Activated T-cell treated with anti-CD3 and anti-CD28 coated beads, Interleukin-2, amount 50 U/mL, for 48 hours (primary cell): ENCODE measurements around the gene PTGR1.
"Not testable (repeated sequence)": the region's sequence is repeated elsewhere in the genome, so short reads cannot be mapped to it uniquely, and the experiment has no call there.

Experiments
- DNase-seq, 2 experiments: peaks; one replicate each; pipeline ENCODE4 v3.0.0-alpha.2; 2020

Gene PTGR1

DNA sequence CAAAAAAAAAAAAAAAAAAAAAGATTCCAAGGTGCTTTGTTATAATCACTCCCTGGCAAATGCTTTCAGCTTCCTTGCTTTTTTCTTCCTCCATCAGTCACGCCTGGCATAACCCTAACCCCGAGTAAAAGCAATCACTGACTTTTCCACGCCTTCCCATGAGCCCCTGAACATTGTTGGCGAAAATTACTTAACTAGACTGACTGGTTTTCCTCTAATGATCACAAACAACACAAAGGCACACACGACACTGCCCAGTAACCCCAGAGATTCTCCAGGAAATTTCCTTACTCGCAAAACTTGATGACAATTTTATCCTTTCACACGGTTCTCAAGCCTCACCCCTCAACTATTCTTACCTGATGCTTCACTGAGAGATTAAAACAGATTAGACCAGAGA lies 11.4 kb upstream of the PTGR1 start:
- no peak for DNase-seq

DNA sequence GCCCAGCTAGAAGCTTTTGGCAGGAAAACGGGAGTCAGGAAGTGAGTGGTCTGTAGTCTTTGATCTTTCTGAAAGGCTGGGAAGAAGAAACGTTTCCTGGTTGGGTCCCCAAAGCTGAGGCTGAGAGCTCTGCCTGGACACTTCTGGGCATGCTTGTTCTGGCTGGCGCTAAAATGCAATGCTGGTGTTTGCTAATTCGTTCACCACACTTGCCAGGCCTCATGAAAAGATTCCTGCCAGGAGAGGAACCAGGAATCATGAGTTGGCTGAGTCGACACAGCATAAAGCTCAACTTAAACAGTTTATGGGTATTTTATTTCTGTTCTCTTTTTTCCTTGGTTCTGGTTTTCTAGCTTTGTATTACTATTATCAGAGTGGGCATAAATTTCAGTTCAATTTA lies 10.7 kb upstream of the PTGR1 start:
- DNase-seq, result no peak

GRCh38 chr9:111605041-111605559 lies 5.7 kb upstream of the PTGR1 start:
- DNase-seq, result no peak

DNA sequence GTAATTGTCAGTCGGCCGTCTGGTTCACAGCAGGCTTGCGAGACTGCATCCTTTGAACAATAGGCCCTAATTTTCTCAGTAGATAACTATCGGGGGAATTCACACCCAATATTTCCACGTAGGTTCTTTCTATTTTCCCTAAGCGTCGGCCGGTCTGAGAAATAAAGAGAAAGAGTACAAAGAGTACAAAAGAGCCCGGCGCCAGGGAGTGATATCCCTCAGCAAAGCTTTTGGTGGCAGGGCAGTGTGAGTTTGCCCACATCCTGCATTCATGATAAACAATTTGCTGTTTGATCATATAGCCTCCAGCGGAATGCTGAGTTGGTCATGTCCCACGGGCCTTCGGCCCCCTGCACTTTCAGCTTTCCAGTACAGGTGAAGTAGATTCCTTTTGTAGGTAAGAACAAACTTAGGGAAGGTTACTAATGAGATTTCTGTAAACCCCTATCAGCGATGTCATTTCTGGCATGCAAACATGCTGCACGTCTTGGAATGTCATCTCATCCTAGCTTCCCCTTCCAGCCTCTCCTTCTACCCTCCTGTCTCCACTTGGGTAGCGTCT lies 4.7 kb upstream of the PTGR1 start:
- DNase-seq, result no peak

DNA sequence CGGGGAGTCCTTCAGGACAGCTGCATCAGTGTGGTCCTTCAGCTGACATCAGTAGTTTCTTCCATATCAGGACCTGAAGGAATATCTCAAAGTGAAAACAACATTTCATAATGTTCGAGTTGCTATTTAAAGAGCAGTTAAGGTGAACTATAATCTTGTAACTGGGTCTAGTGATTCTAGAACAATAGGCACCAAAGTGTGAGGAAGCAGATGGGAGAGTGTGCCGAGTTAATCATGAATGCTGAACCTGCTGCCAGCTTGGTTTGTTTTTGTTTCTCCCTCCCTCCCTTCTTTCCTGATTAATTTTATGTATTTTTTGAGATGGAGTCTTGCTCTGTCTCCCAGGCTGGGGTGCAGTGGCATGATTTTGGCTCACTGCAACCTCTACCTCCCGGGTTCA lies 3.6 kb upstream of the PTGR1 start:
- DNase-seq, result no peak

GRCh38 chr9:111601237-111602018 lies 2.0 kb upstream of the PTGR1 start:
- DNase-seq, result no peak

DNA sequence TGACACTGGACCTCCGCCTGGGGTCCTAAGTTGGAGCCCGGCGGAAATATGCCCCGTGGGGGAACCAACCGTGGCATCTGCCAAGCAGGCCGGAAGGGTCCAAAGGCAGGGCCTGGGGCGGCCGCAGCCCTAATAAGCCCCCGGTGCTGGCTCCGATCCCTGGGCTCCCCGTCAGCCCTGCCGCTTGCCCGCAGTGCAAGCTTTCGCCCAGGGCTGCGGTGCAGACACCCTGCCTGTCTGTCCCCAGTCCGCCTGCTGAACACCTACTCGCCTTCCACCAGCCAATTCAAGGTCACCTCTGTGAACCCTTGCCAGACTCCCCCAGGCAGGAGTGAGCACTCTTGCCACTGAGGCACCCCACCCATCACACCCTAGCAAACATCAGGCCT lies 502 bp upstream of the PTGR1 start:
- DNase-seq, result peak in 1 of 2 experiments; percentile 17

DNA sequence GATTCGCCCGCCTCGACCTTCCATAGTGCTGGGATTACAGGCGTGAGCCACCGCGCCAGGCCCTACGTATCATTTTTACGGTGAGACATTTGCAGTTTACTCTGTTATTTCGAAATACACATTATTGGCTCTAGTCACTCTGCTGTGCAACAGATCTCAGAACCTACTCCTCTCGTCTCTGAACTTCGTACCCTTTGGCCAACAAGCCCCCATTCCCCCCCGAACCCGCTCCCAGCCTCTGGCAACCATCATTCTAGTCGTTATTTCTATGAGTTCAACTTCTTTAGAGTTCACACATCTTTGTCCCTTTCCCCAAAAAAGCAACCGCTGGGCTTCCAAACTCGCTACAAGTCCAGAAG lies 735 bp downstream of the PTGR1 start:
- peak in 1 of 2 experiments; percentile 41 for DNase-seq

- peak; percentile 68 to 70 for DNase-seq
Measured at GRCh38 chr9:111597852-111598732, 1.4 kb downstream of the PTGR1 start.

- DNase-seq, result no peak
Measured at GRCh38 chr9:111588846-111589245, 10.6 kb downstream of the PTGR1 start.

DNA sequence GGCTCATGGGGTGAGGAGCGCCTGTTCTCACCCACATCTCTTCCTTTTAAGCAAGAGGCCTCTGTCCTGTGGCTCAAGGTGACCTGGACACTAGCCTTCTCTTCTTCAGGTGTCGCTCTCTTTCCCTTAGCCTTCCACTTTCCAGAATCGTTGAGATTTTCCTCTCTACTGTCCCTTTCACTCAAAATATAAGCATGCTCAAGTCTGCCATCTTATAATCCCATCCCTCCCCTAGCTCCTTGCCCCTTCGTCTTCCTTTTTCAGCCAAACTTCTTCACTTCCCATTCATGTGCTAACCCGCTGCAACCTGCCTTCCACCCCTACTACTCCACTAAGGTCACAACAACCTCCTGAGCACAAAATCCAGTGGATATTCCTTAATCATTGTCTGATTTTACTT lies 13.1 kb downstream of the PTGR1 start:
- DNase-seq, result no peak

- DNase-seq, result no peak
Measured at GRCh38 chr9:111582888-111583287, 16.6 kb downstream of the PTGR1 start.

- DNase-seq, result no peak
Measured at GRCh38 chr9:111572950-111573604, 26.4 kb downstream of the PTGR1 start.

DNA sequence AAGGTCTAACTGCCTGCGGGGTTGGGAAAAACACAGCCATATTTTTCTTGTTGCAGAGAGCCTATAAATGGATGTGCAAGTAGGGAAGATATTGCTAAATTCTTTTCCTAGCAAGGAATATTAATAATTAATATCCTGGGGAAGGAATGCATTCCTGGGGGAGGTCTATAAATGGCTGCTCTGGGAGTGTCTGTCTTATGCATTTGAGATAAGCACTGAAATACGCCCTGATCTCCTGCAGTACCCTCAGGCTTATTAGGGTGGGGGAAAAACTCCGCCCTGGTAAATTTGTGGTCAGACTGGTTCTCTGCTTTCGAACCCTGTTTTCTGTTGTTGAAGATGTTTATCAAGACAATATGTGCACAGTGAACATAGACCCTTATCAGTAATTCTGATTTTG lies 31.3 kb downstream of the PTGR1 start:
- DNase-seq, result not testable (repeated sequence)

DNA sequence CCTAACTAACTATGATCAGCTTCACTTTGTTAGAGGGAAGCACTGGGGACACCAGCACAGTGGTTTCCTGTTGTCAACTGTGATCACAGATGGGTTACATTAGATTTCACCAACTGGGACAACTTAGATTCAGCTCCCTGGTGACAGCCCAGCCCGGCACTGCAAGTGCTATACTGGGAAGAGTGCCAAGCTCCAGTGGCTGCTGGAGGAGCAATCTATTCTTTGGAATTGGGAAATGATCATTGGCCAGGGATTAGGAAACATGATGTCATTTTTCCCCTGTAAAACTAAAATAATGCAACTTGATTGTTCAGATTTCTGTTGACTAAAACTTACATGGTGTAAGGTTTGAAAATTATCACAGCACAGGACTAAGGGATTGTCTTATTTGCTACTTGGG lies 33.2 kb downstream of the PTGR1 start:
- DNase-seq, result no peak

DNA sequence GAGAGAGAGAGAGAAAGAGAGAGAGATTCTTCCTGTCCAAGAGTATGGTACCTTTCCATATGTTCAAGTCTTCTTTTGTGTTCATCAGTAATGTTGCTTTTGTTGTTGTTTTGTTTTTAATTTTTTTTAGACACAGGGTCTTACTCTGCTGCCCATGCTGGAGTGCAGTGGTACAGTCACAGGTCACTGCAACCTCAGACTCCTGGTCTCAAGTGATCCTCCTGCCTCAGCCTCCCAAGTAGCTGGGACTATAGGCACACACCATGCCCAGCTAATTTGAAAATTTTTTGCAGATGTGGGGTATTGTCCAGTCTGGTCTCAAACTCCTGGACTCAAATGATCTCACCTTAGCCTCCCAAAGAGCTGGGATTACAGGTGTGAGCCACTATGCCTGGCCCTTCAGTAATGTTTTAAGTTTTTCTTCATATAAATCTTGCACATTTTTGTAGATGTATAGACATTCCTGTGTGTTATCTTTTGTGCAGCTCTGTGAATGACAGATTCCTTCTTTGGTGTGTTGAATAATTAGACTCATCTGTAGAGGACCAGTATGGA lies 38.2 kb downstream of the PTGR1 start:
- DNase-seq, result no peak

DNA sequence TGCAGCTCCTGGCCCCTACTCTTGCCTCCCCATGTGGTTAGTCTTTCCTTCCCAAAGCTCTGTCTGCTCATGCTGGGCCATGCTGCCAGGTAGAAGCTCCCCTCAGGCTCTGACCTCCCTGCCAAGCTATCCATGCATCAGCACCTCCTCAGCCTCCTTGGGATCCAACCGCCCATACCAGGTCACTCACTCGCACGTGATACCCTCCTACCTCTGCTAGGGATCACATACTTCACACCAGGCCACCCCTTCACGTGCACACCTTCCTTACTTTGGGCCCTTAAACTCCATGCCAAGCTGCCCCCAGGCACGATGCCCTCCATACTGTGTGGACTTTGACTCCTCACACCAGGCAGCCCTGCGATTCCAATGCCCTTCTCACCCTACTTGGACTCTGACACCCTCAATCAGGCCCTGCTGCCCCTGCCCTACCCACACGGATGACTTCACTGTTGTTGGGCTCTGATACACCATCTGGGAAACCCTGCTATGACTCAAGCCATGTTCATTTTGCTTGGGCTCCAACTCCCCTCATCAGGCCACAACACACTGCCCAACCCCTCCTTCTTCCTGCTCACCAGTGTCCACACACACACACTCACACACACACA lies 40.3 kb downstream of the PTGR1 start:
- DNase-seq, result no peak

GRCh38 chr9:111555425-111555824 lies 44.0 kb downstream of the PTGR1 start:
- DNase-seq, result not testable (repeated sequence)

GRCh38 chr9:111548623-111549022 lies 50.8 kb downstream of the PTGR1 start:
- no peak for DNase-seq

GRCh38 chr9:111542497-111543254 lies 56.8 kb downstream of the PTGR1 start:
- no peak for DNase-seq

GRCh38 chr9:111533099-111533790 lies 66.2 kb downstream of the PTGR1 start:
- no peak for DNase-seq
